Loucy (cell line): ENCODE results near the gene C10orf67.

Source experiments
- H2AFZ ChIP-seq: fragments of 200-600 bp; sonication (generic); 2 replicates; pipeline ENCODE4 v1.6.0; 2016; ENCODE audit warnings: antibody characterized with exemption, mild to moderate bottlenecking, low read length, moderate library complexity
- H3F3A ChIP-seq: fragments of 200-600 bp; 2 replicates; pipeline ENCODE4 v1.6.0; 2016; ENCODE audit warnings: antibody characterized with exemption, low read depth, mild to moderate bottlenecking
- H3K27me3 ChIP-seq: fragments of 200-600 bp; sonication (generic); 2 replicates; pipeline ENCODE4 v1.6.1; 2014; ENCODE audit warnings: low read length, mild to moderate bottlenecking; ENCODE audit not compliant: insufficient read depth, poor library complexity, severe bottlenecking
- H3K36me3 ChIP-seq: fragments of 200-600 bp; sonication (generic); 2 replicates; pipeline ENCODE4 v1.6.1; 2016; ENCODE audit warnings: low read length; ENCODE audit not compliant: insufficient read depth
- H3K4me1 ChIP-seq: fragments of 200-600 bp; sonication (generic); 2 replicates; pipeline ENCODE4 v1.5.1; 2014; ENCODE audit warnings: low read length, mild to moderate bottlenecking; ENCODE audit not compliant: insufficient read depth, poor library complexity, severe bottlenecking
- H3K4me2 ChIP-seq: fragments of 200-600 bp; sonication (generic); 2 replicates; pipeline ENCODE4 v1.6.0; 2014; ENCODE audit warnings: antibody characterized with exemption, low read length, low read depth, mild to moderate bottlenecking; ENCODE audit not compliant: poor library complexity, severe bottlenecking
- H3K4me3 ChIP-seq: fragments of 200-600 bp; sonication (generic); 2 replicates; pipeline ENCODE4 v1.5.1; 2014; ENCODE audit warnings: low read length, mild to moderate bottlenecking, mixed read lengths; ENCODE audit not compliant: poor library complexity, severe bottlenecking
- H3K79me2 ChIP-seq: fragments of 200-600 bp; sonication (generic); 2 replicates; pipeline ENCODE4 v1.6.1; 2014; ENCODE audit warnings: low read length; ENCODE audit not compliant: insufficient read depth
- H3K9ac ChIP-seq: fragments of 200-600 bp; sonication (generic); 2 replicates; pipeline ENCODE4 v1.6.0; 2014; ENCODE audit warnings: mild to moderate bottlenecking, low read depth, low read length, moderate library complexity; ENCODE audit not compliant: poor library complexity, severe bottlenecking
- H3K9me2 ChIP-seq: fragments of 200-600 bp; sonication (generic); replicated peaks from 2 replicates; pipeline ENCODE4 v1.6.1; 2016; ENCODE audit warnings: low read depth, low read length, mixed read lengths
- H3K9me3 ChIP-seq: fragments of 200-600 bp; sonication (generic); 2 replicates; pipeline ENCODE4 v1.6.1; 2014; ENCODE audit warnings: mild to moderate bottlenecking, antibody characterized with exemption, low read length, low read depth; ENCODE audit not compliant: insufficient read depth
- H4K20me1 ChIP-seq: fragments of 200-600 bp; sonication (generic); 2 replicates; pipeline ENCODE4 v1.6.0; 2014; ENCODE audit warnings: antibody characterized with exemption, low read length, mild to moderate bottlenecking; ENCODE audit not compliant: insufficient read depth, poor library complexity, severe bottlenecking
- CTCF ChIP-seq: fragments of 200-600 bp; sonication (generic); conservative IDR thresholded peaks from 2 replicates; pipeline ENCODE4 v1.5.1; 2014; ENCODE audit warnings: mild to moderate bottlenecking, antibody characterized with exemption, low read length
- EZH2phosphoT487 ChIP-seq: fragments of 200-600 bp; IDR thresholded peaks from 2 replicates; pipeline ENCODE4 v1.6.1; 2018; ENCODE audit warnings: antibody characterized with exemption, mild to moderate bottlenecking, moderate library complexity, borderline replicate concordance

Gene C10orf67

GRCh38 chr10:23345861-23346260 lies 1.3 kb upstream of the C10orf67 start:
- no peak overlapping the region for H2AFZ ChIP-seq
- H3K4me2 ChIP-seq = no peak overlapping the region
- TF ChIP-seq EZH2phosphoT487 = no peak
- no peak for TF ChIP-seq CTCF

GRCh38 chr10:23343591-23344240 lies 881 bp downstream of the C10orf67 start:
- no peak for TF ChIP-seq CTCF
- TF ChIP-seq EZH2phosphoT487 = no peak
- Histone ChIP-seq H3K9me3 (no peaks in the 10 kb centered on the region), H3K4me1 (peaks cover 11% of the 10 kb centered on the region), H2AFZ (no peak overlapping the region), H3K9ac (no peak overlapping the region), H3F3A (no peaks in the 10 kb centered on the region), H3K36me3 (no peaks in the 10 kb centered on the region), H3K27me3 (no peaks in the 10 kb centered on the region), H3K4me3 (no peak overlapping the region), H4K20me1 (no peaks in the 10 kb centered on the region), H3K4me2 (no peak overlapping the region), H3K9me2 (no peaks in the 10 kb centered on the region), H3K79me2 (no peaks in the 10 kb centered on the region)

More at GRCh38 chr10:23345861-23346260, 1.3 kb upstream of the C10orf67 start:
- Histone ChIP-seq H3K27me3 (no peaks in the 10 kb centered on the region), H3K36me3 (no peaks in the 10 kb centered on the region), H3K9me3 (no peaks in the 10 kb centered on the region), H3K4me3 (no peak overlapping the region), H3K9ac (no peak overlapping the region), H4K20me1 (no peaks in the 10 kb centered on the region), H3K9me2 (no peaks in the 10 kb centered on the region), H3F3A (no peaks in the 10 kb centered on the region), H3K4me1 (peaks cover 5% of the 10 kb centered on the region), H3K79me2 (no peaks in the 10 kb centered on the region)

- no peak for TF ChIP-seq CTCF
- no peak for TF ChIP-seq EZH2phosphoT487
- no peaks in the 10 kb centered on the region for H3F3A ChIP-seq
- peaks cover 11% of the 10 kb centered on the region for H3K4me1 ChIP-seq
These were observed 2.2 kb downstream of the C10orf67 start for GRCh38 chr10:23342213-23342884.

More at GRCh38 chr10:23342213-23342884, 2.2 kb downstream of the C10orf67 start:
- Histone ChIP-seq H3K36me3 (no peaks in the 10 kb centered on the region), H3K4me3 (no peak overlapping the region), H3K9ac (no peak overlapping the region), H3K9me3 (no peaks in the 10 kb centered on the region), H2AFZ (no peak overlapping the region), H3K79me2 (no peaks in the 10 kb centered on the region), H3K9me2 (no peaks in the 10 kb centered on the region), H4K20me1 (no peaks in the 10 kb centered on the region), H3K27me3 (no peaks in the 10 kb centered on the region), H3K4me2 (no peak overlapping the region)
